ENCODE measurements around the gene TNFRSF18.
A peak's percentile ranks its signal among the peaks of the same experiment; 100 is the strongest.

TNFRSF18 gene

GRCh38 chr1:1222575-1223225 lies 16.3 kb upstream of the TNFRSF18 start:
- Histone ChIP-seq H3K4me1 (ENCODE audit: control insufficient read depth, insufficient read depth, low read depth, low read length) (peaks cover 24% of the 10 kb centered on the region), H3K4me2 (ENCODE audit: low read length, poor library complexity, severe bottlenecking) (no peak overlapping the region), H3K18ac (ENCODE audit: low read depth in 1 of 2, low read length in 2 of 2) (no peak overlapping the region), H4K91ac (ENCODE audit: low read length) (peak overlapping the region; percentile 12), H3K27ac (ENCODE audit: low read length, poor library complexity, severe bottlenecking) (no peak overlapping the region), H3K9ac (ENCODE audit: low read length) (no peak overlapping the region), H4K8ac (ENCODE audit: low read length) (no peak overlapping the region), H3K36me3 (ENCODE audit: control insufficient read depth in 1 of 2, insufficient read depth in 2 of 2, low read depth in 1 of 2, low read length in 2 of 2) (peaks cover 73 to 99% of the 10 kb centered on the region in 2 experiments), H2BK5ac (ENCODE audit: low read depth, low read length, poor library complexity, severe bottlenecking) (no peak overlapping the region), H3K4me3 (ENCODE audit: insufficient read depth in 1 of 2, low read depth in 1 of 2, low read length in 2 of 2) (peak overlapping the region in 1 of 2 experiments; percentile 15), H2BK12ac (ENCODE audit: low read length in 2 of 2) (no peak overlapping the region), H3K14ac (ENCODE audit: low read length in 2 of 2) (no peak overlapping the region), H3K4ac (ENCODE audit: low read depth in 1 of 2, low read length in 2 of 2) (no peak overlapping the region), H3K79me1 (replicated peaks; ENCODE audit: low read length, poor library complexity, severe bottlenecking) (peaks cover 55% of the 10 kb centered on the region), H3K9me3 (ENCODE audit: control insufficient read depth, low read length) (no peaks in the 10 kb centered on the region), H2AK5ac (ENCODE audit: low read length, severe bottlenecking) (no peak overlapping the region), H3K23ac (ENCODE audit: low read length in 2 of 2) (no peak overlapping the region), H2AFZ (ENCODE audit: low read depth, low read length) (no peak overlapping the region), H2BK120ac (ENCODE audit: low read depth, low read length) (no peak overlapping the region), H3K27me3 (ENCODE audit: control insufficient read depth in 1 of 2, insufficient read depth in 1 of 2, low read length in 2 of 2) (no peaks in the 10 kb centered on the region), H2BK15ac (ENCODE audit: low read depth, poor library complexity, severe bottlenecking) (no peak overlapping the region)
- 97% methylated on average over 44 of the region's 44 CpGs for WGBS
- no peak for DNase-seq

GRCh38 chr1:1221887-1222574 lies 15.6 kb upstream of the TNFRSF18 start:
- Histone ChIP-seq H3K4ac (ENCODE audit: low read depth in 1 of 2, low read length in 2 of 2) (no peak overlapping the region), H4K91ac (ENCODE audit: low read length) (no peak overlapping the region), H2BK12ac (ENCODE audit: low read length in 2 of 2) (no peak overlapping the region), H3K4me2 (ENCODE audit: low read length, poor library complexity, severe bottlenecking) (no peak overlapping the region), H3K27ac (ENCODE audit: low read length, poor library complexity, severe bottlenecking) (no peak overlapping the region), H2BK120ac (ENCODE audit: low read depth, low read length) (no peak overlapping the region), H3K4me1 (ENCODE audit: control insufficient read depth, insufficient read depth, low read depth, low read length) (peaks cover 30% of the 10 kb centered on the region), H3K9me3 (ENCODE audit: control insufficient read depth, low read length) (no peaks in the 10 kb centered on the region), H3K36me3 (ENCODE audit: control insufficient read depth in 1 of 2, insufficient read depth in 2 of 2, low read depth in 1 of 2, low read length in 2 of 2) (peaks cover 75 to 99% of the 10 kb centered on the region in 2 experiments), H3K23ac (ENCODE audit: low read length in 2 of 2) (no peak overlapping the region), H3K18ac (ENCODE audit: low read depth in 1 of 2, low read length in 2 of 2) (no peak overlapping the region), H2AFZ (ENCODE audit: low read depth, low read length) (no peak overlapping the region), H3K4me3 (ENCODE audit: insufficient read depth in 1 of 2, low read depth in 1 of 2, low read length in 2 of 2) (no peak overlapping the region), H3K27me3 (ENCODE audit: control insufficient read depth in 1 of 2, insufficient read depth in 1 of 2, low read length in 2 of 2) (no peaks in the 10 kb centered on the region), H3K79me1 (replicated peaks; ENCODE audit: low read length, poor library complexity, severe bottlenecking) (peaks cover 52% of the 10 kb centered on the region), H4K8ac (ENCODE audit: low read length) (no peak overlapping the region), H2AK5ac (ENCODE audit: low read length, severe bottlenecking) (no peak overlapping the region), H3K14ac (ENCODE audit: low read length in 2 of 2) (no peak overlapping the region), H2BK5ac (ENCODE audit: low read depth, low read length, poor library complexity, severe bottlenecking) (no peak overlapping the region), H3K9ac (ENCODE audit: low read length) (no peak overlapping the region), H2BK15ac (ENCODE audit: low read depth, poor library complexity, severe bottlenecking) (no peak overlapping the region)
- no peak for DNase-seq
- 96% methylated on average over 30 of the region's 30 CpGs for WGBS

DNA sequence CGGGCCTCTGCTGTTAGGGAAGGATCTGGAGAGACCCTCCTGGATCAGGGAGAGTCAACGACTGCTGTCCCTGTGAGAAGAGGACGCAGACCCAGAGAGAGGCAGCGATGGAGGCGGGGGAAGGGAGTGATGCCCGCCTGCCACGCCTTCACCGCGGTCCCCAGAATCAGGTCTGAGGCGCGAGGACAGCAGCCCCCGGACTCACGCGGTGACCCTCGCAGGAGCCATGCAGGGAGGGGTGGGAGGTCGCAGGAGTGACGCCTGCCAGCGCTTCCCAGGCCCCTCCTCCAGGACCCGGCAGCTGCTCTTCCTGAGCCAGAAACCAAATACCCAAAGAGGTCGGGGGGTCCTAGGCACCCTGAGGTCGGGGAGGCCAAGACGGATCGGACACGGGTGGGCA lies 13.8 kb upstream of the TNFRSF18 start:
- H3K4ac ChIP-seq (ENCODE audit: low read depth in 1 of 2, low read length in 2 of 2) = no peak overlapping the region
- no peak overlapping the region for H2BK12ac ChIP-seq (ENCODE audit: low read length in 2 of 2)
- H3K4me3 ChIP-seq (ENCODE audit: insufficient read depth in 1 of 2, low read depth in 1 of 2, low read length in 2 of 2) = no peak overlapping the region
- no peak overlapping the region for H2AFZ ChIP-seq (ENCODE audit: low read depth, low read length)
- H3K4me1 ChIP-seq (ENCODE audit: control insufficient read depth, insufficient read depth, low read depth, low read length) = peaks cover 41% of the 10 kb centered on the region
- no peak overlapping the region for H3K27ac ChIP-seq (ENCODE audit: low read length, poor library complexity, severe bottlenecking)
- no peak overlapping the region for H3K4me2 ChIP-seq (ENCODE audit: low read length, poor library complexity, severe bottlenecking)
- no peak overlapping the region for H3K18ac ChIP-seq (ENCODE audit: low read depth in 1 of 2, low read length in 2 of 2)
- peaks cover 72 to 99% of the 10 kb centered on the region in 2 experiments for H3K36me3 ChIP-seq (ENCODE audit: control insufficient read depth in 1 of 2, insufficient read depth in 2 of 2, low read depth in 1 of 2, low read length in 2 of 2)
- no peak overlapping the region for H4K8ac ChIP-seq (ENCODE audit: low read length)
- WGBS = 96% methylated on average over 24 of the region's 24 CpGs
- no peak overlapping the region for H2BK5ac ChIP-seq (ENCODE audit: low read depth, low read length, poor library complexity, severe bottlenecking)
- no peak overlapping the region for H3K23ac ChIP-seq (ENCODE audit: low read length in 2 of 2)
- no peaks in the 10 kb centered on the region for H3K9me3 ChIP-seq (ENCODE audit: control insufficient read depth, low read length)
- H2AK5ac ChIP-seq (ENCODE audit: low read length, severe bottlenecking) = no peak overlapping the region
- H2BK120ac ChIP-seq (ENCODE audit: low read depth, low read length) = no peak overlapping the region
- H3K14ac ChIP-seq (ENCODE audit: low read length in 2 of 2) = no peak overlapping the region
- no peak overlapping the region for H2BK15ac ChIP-seq (ENCODE audit: low read depth, poor library complexity, severe bottlenecking)
- H3K79me1 ChIP-seq (replicated peaks; ENCODE audit: low read length, poor library complexity, severe bottlenecking) = peaks cover 54% of the 10 kb centered on the region
- no peak overlapping the region for H3K9ac ChIP-seq (ENCODE audit: low read length)
- H4K91ac ChIP-seq (ENCODE audit: low read length) = no peak overlapping the region
- DNase-seq = no peak
- no peaks in the 10 kb centered on the region for H3K27me3 ChIP-seq (ENCODE audit: control insufficient read depth in 1 of 2, insufficient read depth in 1 of 2, low read length in 2 of 2)

DNA sequence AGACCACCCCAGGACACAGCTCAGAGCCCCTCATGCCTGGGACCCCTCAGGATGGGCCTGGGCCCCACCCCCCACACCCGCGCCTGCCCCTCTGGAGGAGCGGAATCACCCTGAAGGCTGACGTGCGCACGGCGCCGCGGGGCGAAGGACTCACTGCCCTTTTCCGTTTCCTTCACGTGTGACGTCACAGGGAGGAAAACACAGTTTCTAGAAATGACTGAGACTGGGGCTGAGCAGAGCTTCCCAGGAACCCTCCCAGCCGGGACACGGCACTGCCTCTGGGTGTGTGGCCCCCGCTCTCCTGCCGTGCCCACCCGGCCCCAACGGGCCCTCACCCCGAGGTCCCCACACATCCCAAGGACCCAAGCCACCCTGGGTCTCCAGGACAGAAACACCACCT lies 12.9 kb upstream of the TNFRSF18 start:
- Histone ChIP-seq H3K9me3 (ENCODE audit: control insufficient read depth, low read length) (no peaks in the 10 kb centered on the region), H3K79me1 (replicated peaks; ENCODE audit: low read length, poor library complexity, severe bottlenecking) (peaks cover 45% of the 10 kb centered on the region), H3K4ac (ENCODE audit: low read depth in 1 of 2, low read length in 2 of 2) (no peak overlapping the region), H4K91ac (ENCODE audit: low read length) (no peak overlapping the region), H3K23ac (ENCODE audit: low read length in 2 of 2) (no peak overlapping the region), H2BK5ac (ENCODE audit: low read depth, low read length, poor library complexity, severe bottlenecking) (no peak overlapping the region), H2AFZ (ENCODE audit: low read depth, low read length) (no peak overlapping the region), H2BK120ac (ENCODE audit: low read depth, low read length) (no peak overlapping the region), H3K36me3 (ENCODE audit: control insufficient read depth in 1 of 2, insufficient read depth in 2 of 2, low read depth in 1 of 2, low read length in 2 of 2) (peaks cover 64 to 93% of the 10 kb centered on the region in 2 experiments), H3K18ac (ENCODE audit: low read depth in 1 of 2, low read length in 2 of 2) (no peak overlapping the region), H3K9ac (ENCODE audit: low read length) (no peak overlapping the region), H3K27ac (ENCODE audit: low read length, poor library complexity, severe bottlenecking) (no peak overlapping the region), H4K8ac (ENCODE audit: low read length) (no peak overlapping the region), H2BK15ac (ENCODE audit: low read depth, poor library complexity, severe bottlenecking) (no peak overlapping the region), H2AK5ac (ENCODE audit: low read length, severe bottlenecking) (no peak overlapping the region), H3K4me1 (ENCODE audit: control insufficient read depth, insufficient read depth, low read depth, low read length) (peaks cover 49% of the 10 kb centered on the region), H3K4me3 (ENCODE audit: insufficient read depth in 1 of 2, low read depth in 1 of 2, low read length in 2 of 2) (no peak overlapping the region), H3K14ac (ENCODE audit: low read length in 2 of 2) (no peak overlapping the region), H3K4me2 (ENCODE audit: low read length, poor library complexity, severe bottlenecking) (no peak overlapping the region), H3K27me3 (ENCODE audit: control insufficient read depth in 1 of 2, insufficient read depth in 1 of 2, low read length in 2 of 2) (no peaks in the 10 kb centered on the region), H2BK12ac (ENCODE audit: low read length in 2 of 2) (no peak overlapping the region)
- no peak for DNase-seq
- 98% methylated on average over 20 of the region's 20 CpGs for WGBS
